ENCODE measurements around the gene MPG. TPM values are rescaled to one million over a fixed set of nuclear protein-coding genes. Genes with fewer than 3 reads are reported as not detected.
"Not testable (repeated sequence)": the region's sequence is repeated elsewhere in the genome, so short reads cannot be mapped to it uniquely, and the experiment has no call there.

Gene MPG
- total RNA-seq, 1 donor from 2014 or later = 208 TPM

- no peak for DNase-seq (ENCODE audit: low read depth in 2 of 2)
Observed at GRCh38 chr16:112153-112840, 34.3 kb downstream of the MPG start.

DNA sequence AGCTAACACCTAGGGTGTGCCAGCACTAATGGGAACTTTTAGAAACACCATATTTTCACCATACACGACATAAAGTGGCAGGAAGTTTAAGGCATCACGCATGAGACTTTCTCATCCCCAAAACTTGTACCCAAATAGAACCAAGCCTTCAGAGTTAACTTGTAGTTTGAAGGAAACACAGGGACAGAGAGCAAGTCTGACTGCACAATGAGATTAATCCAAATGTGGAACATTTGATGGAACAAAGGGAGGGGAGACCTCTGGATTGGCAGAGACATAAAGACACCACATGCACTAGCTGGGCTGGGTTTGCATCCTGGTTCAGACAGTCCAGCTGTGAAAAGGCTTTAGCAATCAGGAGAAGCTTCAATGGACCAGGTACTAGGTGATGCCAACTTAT lies 36.3 kb downstream of the MPG start:
- no peak for DNase-seq (ENCODE audit: low read depth in 2 of 2)

DNA sequence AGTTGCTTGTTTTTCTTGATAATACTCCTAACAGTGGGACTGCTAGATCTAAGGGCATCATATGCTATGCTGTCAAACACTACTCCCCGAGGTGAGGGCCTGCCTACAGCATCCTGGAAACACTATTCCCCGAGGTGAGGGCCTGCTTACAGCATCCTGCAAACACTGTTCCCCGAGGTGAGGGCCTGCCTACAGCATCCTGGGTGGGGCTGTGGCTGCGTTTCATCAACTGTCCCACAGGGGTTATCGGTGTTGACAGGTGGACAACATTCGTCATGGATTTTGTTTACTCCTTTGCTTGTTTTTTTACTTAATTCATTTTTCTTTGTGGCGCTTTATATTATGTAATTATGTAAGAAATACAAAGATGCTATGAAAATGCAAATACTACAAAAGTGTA lies 38.0 kb downstream of the MPG start:
- DNase-seq (ENCODE audit: low read depth in 2 of 2) = no peak

- DNase-seq (ENCODE audit: low read depth in 2 of 2) = peak in 1 of 2 donors; percentile 58
Observed at GRCh38 chr16:117379-118365, 39.6 kb downstream of the MPG start.

DNA sequence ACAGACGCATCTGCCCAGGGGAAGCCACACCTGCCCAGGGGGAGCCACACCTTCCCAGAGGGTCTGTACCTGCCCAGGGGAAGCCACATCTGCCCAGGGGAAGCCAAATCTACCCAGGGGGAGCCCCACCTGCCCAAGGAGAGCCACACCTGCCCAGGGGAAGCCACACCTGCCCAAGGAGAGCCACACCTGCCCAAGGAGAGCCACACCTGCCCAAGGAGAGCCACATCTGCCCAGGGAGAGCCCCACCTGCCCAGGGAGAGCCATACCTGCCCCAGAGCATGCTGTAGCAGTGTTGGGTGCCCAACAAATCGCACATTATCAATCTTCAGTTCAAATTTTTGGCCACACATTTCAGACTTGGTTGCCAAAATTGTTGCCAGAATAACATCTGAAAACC lies 40.8 kb downstream of the MPG start:
- no peak for DNase-seq (ENCODE audit: low read depth in 2 of 2)

GRCh38 chr16:119295-119694 lies 41.3 kb downstream of the MPG start:
- no peak for DNase-seq (ENCODE audit: low read depth in 2 of 2)

DNA sequence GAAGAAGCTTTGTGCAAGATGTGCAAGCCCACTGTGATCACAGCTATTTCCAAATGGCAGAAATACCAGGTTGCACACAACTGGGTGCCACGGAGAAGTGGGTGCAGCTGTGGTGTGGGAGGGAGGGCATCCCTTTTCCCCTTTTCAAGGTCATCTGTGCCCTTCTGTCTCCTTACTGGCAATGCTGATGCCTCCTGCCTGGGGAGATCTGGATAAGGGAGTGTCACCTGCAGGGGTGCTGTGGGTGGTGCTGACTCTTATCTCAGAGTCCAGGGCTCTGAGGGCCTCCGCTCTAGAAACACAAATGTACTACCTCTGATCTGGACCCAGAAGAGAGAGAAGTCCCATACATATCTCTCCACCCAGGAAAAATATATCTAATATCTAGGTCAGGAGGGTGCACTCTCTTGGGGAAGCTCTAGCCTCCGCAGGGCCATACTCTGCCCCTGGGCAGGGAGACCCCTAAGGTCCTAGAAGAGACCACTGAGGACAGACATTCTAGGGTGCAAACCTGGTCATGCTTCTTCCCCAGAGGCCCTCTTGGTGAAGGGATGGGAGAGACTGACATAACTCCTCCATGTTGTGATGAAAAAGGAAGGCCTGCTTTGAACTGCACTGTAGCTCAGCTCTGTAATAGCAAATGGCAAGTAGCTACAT lies 41.9 kb downstream of the MPG start:
- DNase-seq (ENCODE audit: low read depth in 2 of 2) = no peak

GRCh38 chr16:120756-121155 lies 42.7 kb downstream of the MPG start:
- no peak for DNase-seq (ENCODE audit: low read depth in 2 of 2)

- DNase-seq (ENCODE audit: low read depth in 2 of 2) = no peak
Observed at GRCh38 chr16:122361-122760, 44.3 kb downstream of the MPG start.

DNA sequence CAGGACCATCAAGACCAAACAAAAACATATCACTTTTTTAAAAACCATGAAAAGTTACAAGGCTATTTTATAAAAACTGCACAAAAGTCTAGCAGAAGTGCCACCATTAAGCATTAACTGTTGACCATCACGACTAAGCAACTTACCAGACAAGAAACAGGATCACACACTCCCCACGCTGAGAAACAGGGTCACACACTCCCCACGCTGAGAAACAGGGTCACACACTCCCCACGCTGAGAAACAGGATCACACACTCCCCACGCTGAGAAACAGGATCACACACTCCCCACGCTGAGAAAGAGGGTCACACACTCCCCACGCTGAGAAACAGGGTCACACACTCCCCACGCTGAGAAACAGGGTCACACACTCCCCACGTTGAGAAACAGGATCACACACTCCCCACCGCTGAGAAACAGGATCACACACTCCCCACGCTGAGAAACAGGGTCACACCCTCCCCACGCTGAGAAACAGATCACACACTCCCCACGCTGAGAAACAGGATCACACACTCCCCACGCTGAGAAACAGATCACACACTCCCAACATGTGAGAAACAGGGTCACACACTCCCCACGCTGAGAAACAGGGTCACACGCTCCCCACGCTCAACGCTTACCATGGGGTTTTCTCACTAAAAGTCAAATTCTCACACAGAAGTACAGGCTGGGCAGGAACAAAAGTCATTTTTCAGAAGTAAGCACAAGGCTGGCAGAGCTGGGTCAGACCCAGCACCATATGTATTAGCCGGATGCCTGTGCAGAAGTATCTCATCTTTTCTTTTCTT lies 45.7 kb downstream of the MPG start:
- not testable (repeated sequence) for DNase-seq (ENCODE audit: low read depth in 2 of 2)

DNA sequence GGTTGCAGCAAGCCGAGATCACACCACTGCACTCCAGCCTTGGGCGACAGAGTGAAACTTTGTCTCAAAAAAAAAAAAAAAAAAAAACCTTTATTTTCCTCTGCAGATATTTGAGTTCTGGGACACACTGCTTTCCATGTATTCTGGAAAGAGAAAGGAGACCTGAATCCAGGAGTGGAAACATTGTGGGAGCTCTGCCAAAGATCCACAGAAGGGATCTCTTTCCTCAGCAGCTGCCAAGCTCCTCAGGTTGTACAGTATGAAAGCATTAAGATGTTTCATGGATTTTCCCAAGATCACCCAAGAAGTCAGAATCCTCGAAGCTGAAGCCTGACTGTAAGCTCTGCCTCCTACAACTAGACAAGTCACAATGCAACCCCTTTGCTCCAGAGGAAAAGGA lies 47.0 kb downstream of the MPG start:
- no peak for DNase-seq (ENCODE audit: low read depth in 2 of 2)

DNA sequence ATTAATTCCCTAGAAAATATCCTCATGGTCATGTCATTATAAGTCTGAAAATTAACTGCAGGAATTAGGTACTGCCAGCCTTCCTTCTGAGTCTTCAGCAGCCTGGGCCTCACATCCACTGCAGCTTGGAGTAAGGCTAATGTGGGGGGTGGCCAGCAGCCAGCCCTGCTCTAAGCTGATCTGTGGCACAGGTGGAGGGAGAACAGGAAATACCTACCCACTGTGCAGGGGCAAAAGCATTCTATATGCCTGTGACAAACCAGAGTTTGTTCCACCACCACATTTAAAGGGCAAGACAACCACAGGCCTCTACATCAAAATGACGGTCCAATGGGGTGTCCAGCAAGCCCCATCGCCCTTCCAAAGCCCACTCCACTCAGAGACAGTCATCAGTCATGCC lies 51.0 kb downstream of the MPG start:
- DNase-seq (ENCODE audit: low read depth in 2 of 2) = no peak

GRCh38 chr16:130533-131173 lies 52.6 kb downstream of the MPG start:
- DNase-seq (ENCODE audit: low read depth in 2 of 2) = no peak

DNA sequence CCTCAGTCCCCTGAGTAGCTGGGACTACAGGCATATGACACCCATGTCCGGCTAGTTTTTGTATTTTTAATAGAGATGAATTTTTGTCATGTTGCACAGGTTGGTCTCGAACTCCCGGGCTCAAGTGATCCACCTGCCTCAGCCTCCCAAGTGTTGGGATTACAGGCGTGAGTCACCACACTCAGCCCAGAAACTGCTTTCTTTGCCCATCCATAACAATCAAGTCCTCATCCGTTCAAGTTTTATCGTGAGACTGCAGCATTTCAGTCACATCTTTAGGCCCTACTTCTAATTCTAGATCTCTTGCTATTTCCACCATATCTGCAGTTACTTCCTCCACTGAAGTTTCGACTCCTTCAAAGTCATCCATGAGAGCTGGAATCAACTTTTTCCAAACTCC lies 54.1 kb downstream of the MPG start:
- DNase-seq (ENCODE audit: low read depth in 2 of 2) = no peak

- DNase-seq (ENCODE audit: low read depth in 2 of 2) = no peak
Observed at GRCh38 chr16:133716-134115, 55.7 kb downstream of the MPG start.

Other genes with a start within 250 kb of the MPG start
- gene POLR3K, start 24.6 kb upstream of the MPG start, total RNA-seq = 4.9 and 5.7 TPM in 2 replicates
- 15.6 and 27.1 TPM in 2 replicates for gene SNRNP25, start 24.4 kb upstream of the MPG start, total RNA-seq
- gene RHBDF1, start 5.6 kb upstream of the MPG start, total RNA-seq = 14.5 and 22.6 TPM in 2 replicates
- gene NPRL3, start 60.4 kb downstream of the MPG start, total RNA-seq = 3.2 and 8.0 TPM in 2 replicates
- gene HBZ, start 74.4 kb downstream of the MPG start, total RNA-seq = not detected in 2 replicates
- gene HBM, start 87.8 kb downstream of the MPG start, total RNA-seq = not detected in 2 replicates
- gene HBA2, start 94.7 kb downstream of the MPG start, total RNA-seq = 0.51 TPM in 1 of 2 replicates, not detected in the other
- gene HBA1, start 98.5 kb downstream of the MPG start, total RNA-seq = not detected in 2 replicates
- gene HBQ1, start 102.2 kb downstream of the MPG start, total RNA-seq = 0.63 and 1.4 TPM in 2 replicates
- gene LUC7L, start 151.2 kb downstream of the MPG start, total RNA-seq = 27.6 and 31.2 TPM in 2 replicates
- gene FAM234A, start 156.6 kb downstream of the MPG start, total RNA-seq = 33.1 and 58.9 TPM in 2 replicates
- gene RGS11, start 197.7 kb downstream of the MPG start, total RNA-seq = 0.26 and 0.38 TPM in 2 replicates
- 0.13 TPM in 1 of 2 replicates, not detected in the other for gene ARHGDIG, start 202.4 kb downstream of the MPG start, total RNA-seq
- under 0.01 TPM in 1 of 2 replicates, not detected in the other for gene PDIA2, start 204.9 kb downstream of the MPG start, total RNA-seq

Data from dermis microvascular lymphatic vessel endothelial cell (primary cell).